ENCODE data around the gene RREB1. TPM values are rescaled to one million over a fixed set of nuclear protein-coding genes. Genes with fewer than 3 reads are reported as not detected.

RREB1 gene
- total and polyA plus RNA-seq, 12 donors: 8.0 to 79.5 (median 48.7) TPM

- Histone ChIP-seq H3K36me3 (replicated peaks in 1 of 2) (peaks cover 0 to 45% of the 10 kb centered on the region in 2 donors), H3K4me3 (no peak overlapping the region), H3K9me3 (replicated peaks in 1 of 3) (no peaks in the 10 kb centered on the region), H3K27me3 (no peaks in the 10 kb centered on the region), H3K27ac (peak overlapping the region in 3 of 5 donors; percentile 74 to 83 (median 79)), H3K4me1 (replicated peaks in 1 of 2) (peaks cover 46 to 54% of the 10 kb centered on the region in 2 donors)
- intact Hi-C loops (cut with DNase I): no loop called here
- 86 to 97% (median 94%) methylated on average over 5 of the region's 5 CpGs for WGBS, 4 donors
- DNase-seq: no peak
- TF ChIP-seq POLR2A (IDR thresholded peaks at IDR 0.05): no peak
- no peak for TF ChIP-seq CTCF (IDR thresholded peaks at IDR 0.05)
Measured at GRCh38 chr6:7214468-7214867, 106.7 kb downstream of the RREB1 start.

- DNase-seq: peak in 6 of 7 donors; percentile 51 to 84 (median 65)
- Histone ChIP-seq H3K27ac (peak overlapping the region in 4 of 5 donors; percentile 10 to 83 (median 76)), H3K27me3 (no peaks in the 10 kb centered on the region), H3K36me3 (replicated peaks in 1 of 2) (peaks cover 0 to 45% of the 10 kb centered on the region in 2 donors), H3K4me3 (no peak overlapping the region), H3K9me3 (replicated peaks in 1 of 3) (no peaks in the 10 kb centered on the region), H3K4me1 (replicated peaks in 1 of 2) (peaks cover 53 to 59% of the 10 kb centered on the region in 2 donors)
- no peak for TF ChIP-seq POLR2A (IDR thresholded peaks at IDR 0.05)
- no peak for TF ChIP-seq CTCF (IDR thresholded peaks at IDR 0.05)
- intact Hi-C loops (cut with DNase I): no loop called here
- WGBS, 4 donors: 45 to 61% (median 50%) methylated on average over 8 of the region's 8 CpGs
Measured at GRCh38 chr6:7215131-7215530, 107.4 kb downstream of the RREB1 start.

- H3K9me3 ChIP-seq (replicated peaks in 1 of 3): no peaks in the 10 kb centered on the region
- peaks cover 55 to 63% of the 10 kb centered on the region in 2 donors for H3K4me1 ChIP-seq (replicated peaks in 1 of 2)
- H3K36me3 ChIP-seq (replicated peaks in 1 of 2): peaks cover 0 to 42% of the 10 kb centered on the region in 2 donors
- intact Hi-C loops (cut with DNase I): no loop called here
- no peak overlapping the region for H3K4me3 ChIP-seq
- no peak for TF ChIP-seq CTCF (IDR thresholded peaks at IDR 0.05)
- no peak for TF ChIP-seq POLR2A (IDR thresholded peaks at IDR 0.05)
- H3K27ac ChIP-seq: peak overlapping the region; percentile 10 to 83 (median 74)
- peak in 1 of 7 donors; percentile 58 for DNase-seq
- WGBS, 4 donors: 52 to 72% (median 66%) methylated on average over 8 to 10 of the region's 10 CpGs
- H3K27me3 ChIP-seq: no peaks in the 10 kb centered on the region
Measured at GRCh38 chr6:7215798-7216231, 108.1 kb downstream of the RREB1 start.

- H3K4me1 ChIP-seq (replicated peaks in 1 of 2): peaks cover 64 to 73% of the 10 kb centered on the region in 2 donors
- TF ChIP-seq POLR2A (IDR thresholded peaks at IDR 0.05) (no peak), CTCF (IDR thresholded peaks at IDR 0.05) (peak in 2 of 6 experiments; percentile 17 to 30)
- peaks cover 0 to 31% of the 10 kb centered on the region in 2 donors for H3K36me3 ChIP-seq (replicated peaks in 1 of 2)
- intact Hi-C loops (cut with DNase I): no loop called here
- DNase-seq: peak in 4 of 7 donors; percentile 49 to 63 (median 61)
- H3K27me3 ChIP-seq: no peaks in the 10 kb centered on the region
- no peaks in the 10 kb centered on the region for H3K9me3 ChIP-seq (replicated peaks in 1 of 3)
- H3K27ac ChIP-seq: peak overlapping the region; percentile 30 to 83 (median 74)
- no peak overlapping the region for H3K4me3 ChIP-seq
- 39 to 52% (median 48%) methylated on average over 16 to 17 of the region's 17 CpGs for WGBS, 4 donors
Measured at GRCh38 chr6:7216941-7217621, 109.3 kb downstream of the RREB1 start.

Data from adrenal gland (tissue), 12 donors.